ENCODE results near the gene TRPV3.

Gene TRPV3

GRCh38 chr17:3559270-3559645, 1.6 kb upstream of the TRPV3 start:
- Histone ChIP-seq H3K4me1 (ENCODE audit: control insufficient read depth in 2 of 2, insufficient read depth in 1 of 2, low read depth in 1 of 2, low read length in 2 of 2) (peaks cover 0 to 10% of the 10 kb centered on the region in 2 donors), H4K8ac (ENCODE audit: low read depth, low read length) (no peak overlapping the region), H2BK5ac (ENCODE audit: low read length) (peak overlapping the region; percentile 83), H3K27ac (replicated peaks; ENCODE audit: low read length) (no peak overlapping the region), H2BK120ac (ENCODE audit: low read depth, low read length) (no peak overlapping the region), H2AFZ (ENCODE audit: low read length) (peak overlapping the region; percentile 2), H2AK5ac (ENCODE audit: low read depth, low read length) (peak overlapping the region; percentile 90), H3K79me1 (ENCODE audit: low read depth, low read length) (no peaks in the 10 kb centered on the region), H3K14ac (ENCODE audit: low read length) (no peak overlapping the region), H3K27me3 (ENCODE audit: control insufficient read depth in 3 of 3, insufficient read depth in 3 of 3, low read depth in 1 of 3, low read length in 3 of 3) (no peaks in the 10 kb centered on the region), H3K23ac (ENCODE audit: low read depth, low read length, poor library complexity) (peak overlapping the region; percentile 10), H2BK12ac (ENCODE audit: low read length) (no peak overlapping the region), H4K91ac (ENCODE audit: low read depth, low read length, poor library complexity) (no peak overlapping the region), H3K4me2 (ENCODE audit: insufficient read depth, low read length, poor library complexity, severe bottlenecking) (no peak overlapping the region), H3K9me3 (replicated peaks in 1 of 2; ENCODE audit: control insufficient read depth in 2 of 2, insufficient read depth in 1 of 2, low read depth in 1 of 2, low read length in 2 of 2) (peaks cover 0 to 3% of the 10 kb centered on the region in 2 donors), H2BK15ac (ENCODE audit: low read length) (peak overlapping the region; percentile 67), H3K4ac (ENCODE audit: low read length) (no peak overlapping the region), H3K36me3 (replicated peaks in 1 of 2; ENCODE audit: control insufficient read depth in 2 of 2, insufficient read depth in 2 of 2, low read length in 2 of 2) (no peaks in the 10 kb centered on the region), H3K9ac (ENCODE audit: low read depth, low read length, poor library complexity) (no peak overlapping the region), H3K18ac (ENCODE audit: low read length) (peak overlapping the region; percentile 71), H3K4me3 (ENCODE audit: low read length in 2 of 2) (no peak overlapping the region)
- WGBS, 2 donors (ENCODE audit: extremely low coverage in 2 of 2, insufficient read length in 2 of 2, insufficient replicate concordance in 1 of 2), result no CpG with 5 or more reads among the region's 9 CpGs
- no peak for DNase-seq (ENCODE audit: low spot score)

- Histone ChIP-seq H2BK5ac (ENCODE audit: low read length) (peak overlapping the region; percentile 83), H3K27ac (replicated peaks; ENCODE audit: low read length) (no peak overlapping the region), H2BK15ac (ENCODE audit: low read length) (peak overlapping the region; percentile 67), H3K4me3 (ENCODE audit: low read length in 2 of 2) (no peak overlapping the region), H3K14ac (ENCODE audit: low read length) (no peak overlapping the region), H3K27me3 (ENCODE audit: control insufficient read depth in 3 of 3, insufficient read depth in 3 of 3, low read depth in 1 of 3, low read length in 3 of 3) (no peaks in the 10 kb centered on the region), H2BK12ac (ENCODE audit: low read length) (peak overlapping the region; percentile 24), H3K36me3 (replicated peaks in 1 of 2; ENCODE audit: control insufficient read depth in 2 of 2, insufficient read depth in 2 of 2, low read length in 2 of 2) (no peaks in the 10 kb centered on the region), H3K23ac (ENCODE audit: low read depth, low read length, poor library complexity) (peak overlapping the region; percentile 15), H2AK5ac (ENCODE audit: low read depth, low read length) (peak overlapping the region; percentile 90), H3K9me3 (replicated peaks in 1 of 2; ENCODE audit: control insufficient read depth in 2 of 2, insufficient read depth in 1 of 2, low read depth in 1 of 2, low read length in 2 of 2) (peaks cover 0 to 3% of the 10 kb centered on the region in 2 donors), H4K91ac (ENCODE audit: low read depth, low read length, poor library complexity) (no peak overlapping the region), H2AFZ (ENCODE audit: low read length) (peak overlapping the region; percentile 2), H3K4ac (ENCODE audit: low read length) (no peak overlapping the region), H3K79me1 (ENCODE audit: low read depth, low read length) (no peaks in the 10 kb centered on the region), H4K8ac (ENCODE audit: low read depth, low read length) (no peak overlapping the region), H3K4me2 (ENCODE audit: insufficient read depth, low read length, poor library complexity, severe bottlenecking) (no peak overlapping the region), H3K4me1 (ENCODE audit: control insufficient read depth in 2 of 2, insufficient read depth in 1 of 2, low read depth in 1 of 2, low read length in 2 of 2) (peaks cover 0 to 10% of the 10 kb centered on the region in 2 donors), H2BK120ac (ENCODE audit: low read depth, low read length) (no peak overlapping the region), H3K18ac (ENCODE audit: low read length) (peak overlapping the region; percentile 71), H3K9ac (ENCODE audit: low read depth, low read length, poor library complexity) (no peak overlapping the region)
- DNase-seq (ENCODE audit: low spot score), result no peak
- no CpG with 5 or more reads among the region's 25 CpGs for WGBS, 2 donors (ENCODE audit: extremely low coverage in 2 of 2, insufficient read length in 2 of 2, insufficient replicate concordance in 1 of 2)
Observed at GRCh38 chr17:3558603-3559269, 1.1 kb upstream of the TRPV3 start.

GRCh38 chr17:3556916-3557767, 470 bp downstream of the TRPV3 start:
- H3K23ac ChIP-seq (ENCODE audit: low read depth, low read length, poor library complexity), result peak overlapping the region; percentile 65
- peak overlapping the region; percentile 98 for H2BK15ac ChIP-seq (ENCODE audit: low read length)
- peak overlapping the region; percentile 96 for H2AK5ac ChIP-seq (ENCODE audit: low read depth, low read length)
- peak overlapping the region; percentile 89 for H3K4ac ChIP-seq (ENCODE audit: low read length)
- peak overlapping the region; percentile 31 for H3K14ac ChIP-seq (ENCODE audit: low read length)
- peak overlapping the region; percentile 37 for H3K9ac ChIP-seq (ENCODE audit: low read depth, low read length, poor library complexity)
- peaks cover 0 to 6% of the 10 kb centered on the region in 2 donors for H3K4me1 ChIP-seq (ENCODE audit: control insufficient read depth in 2 of 2, insufficient read depth in 1 of 2, low read depth in 1 of 2, low read length in 2 of 2)
- H2BK12ac ChIP-seq (ENCODE audit: low read length), result no peak overlapping the region
- DNase-seq (ENCODE audit: low spot score), result no peak
- peak overlapping the region; percentile 40 for H2AFZ ChIP-seq (ENCODE audit: low read length)
- H3K9me3 ChIP-seq (replicated peaks in 1 of 2; ENCODE audit: control insufficient read depth in 2 of 2, insufficient read depth in 1 of 2, low read depth in 1 of 2, low read length in 2 of 2), result peaks cover 0 to 3% of the 10 kb centered on the region in 2 donors
- no peaks in the 10 kb centered on the region for H3K27me3 ChIP-seq (ENCODE audit: control insufficient read depth in 3 of 3, insufficient read depth in 3 of 3, low read depth in 1 of 3, low read length in 3 of 3)
- no peak overlapping the region for H2BK120ac ChIP-seq (ENCODE audit: low read depth, low read length)
- no peak overlapping the region for H3K4me2 ChIP-seq (ENCODE audit: insufficient read depth, low read length, poor library complexity, severe bottlenecking)
- no peak overlapping the region for H4K8ac ChIP-seq (ENCODE audit: low read depth, low read length)
- H3K18ac ChIP-seq (ENCODE audit: low read length), result peak overlapping the region; percentile 80
- no peaks in the 10 kb centered on the region for H3K79me1 ChIP-seq (ENCODE audit: low read depth, low read length)
- H4K91ac ChIP-seq (ENCODE audit: low read depth, low read length, poor library complexity), result peak overlapping the region; percentile 12
- no CpG with 5 or more reads among the region's 15 CpGs for WGBS, 2 donors (ENCODE audit: extremely low coverage in 2 of 2, insufficient read length in 2 of 2, insufficient replicate concordance in 1 of 2)
- no peaks in the 10 kb centered on the region for H3K36me3 ChIP-seq (replicated peaks in 1 of 2; ENCODE audit: control insufficient read depth in 2 of 2, insufficient read depth in 2 of 2, low read length in 2 of 2)
- H2BK5ac ChIP-seq (ENCODE audit: low read length), result peak overlapping the region; percentile 78
- no peak overlapping the region for H3K27ac ChIP-seq (replicated peaks; ENCODE audit: low read length)
- no peak overlapping the region for H3K4me3 ChIP-seq (ENCODE audit: low read length in 2 of 2)

Measured in neuronal stem cell (in vitro differentiated cells).